Smooth muscle cell (in vitro differentiated cells): Measurements from ENCODE around the gene CHD6. TPM values are rescaled to one million over a fixed set of nuclear protein-coding genes. Genes with fewer than 3 reads are reported as not detected.

Source experiments
- DNase-seq: peaks from one replicate; lab custom pipeline; 2025; ENCODE audit not compliant: unreplicated experiment; lab: John Stamatoyannopoulos, UW
- H2AFZ ChIP-seq: fragments of 200-600 bp; sonication (generic); 2 replicates; pipeline ENCODE4 v1.6.0; 2016; ENCODE audit warnings: antibody characterized with exemption, low read depth, mild to moderate bottlenecking
- H3F3A ChIP-seq: fragments of 200-600 bp; sonication (generic); 2 replicates; pipeline ENCODE4 v1.6.0; 2017; ENCODE audit warnings: antibody characterized with exemption, low read depth
- H3K27ac ChIP-seq: fragments of 200-600 bp; sonication (generic); 2 replicates; pipeline ENCODE4 v1.5.1; 2016; ENCODE audit warnings: low read depth, mild to moderate bottlenecking
- H3K27me3 ChIP-seq: fragments of 200-600 bp; sonication (generic); 2 replicates; pipeline ENCODE4 v1.6.1; 2016; ENCODE audit warnings: low read depth, mild to moderate bottlenecking
- H3K36me3 ChIP-seq: fragments of 200-600 bp; sonication (generic); 2 replicates; pipeline ENCODE4 v1.5.1; 2016; ENCODE audit warnings: low read depth
- H3K4me1 ChIP-seq: fragments of 200-600 bp; sonication (generic); 2 replicates; pipeline ENCODE4 v1.5.1; 2016; ENCODE audit warnings: low read depth
- H3K4me2 ChIP-seq: fragments of 200-600 bp; sonication (generic); 2 replicates; pipeline ENCODE4 v1.6.0; 2016; ENCODE audit warnings: mild to moderate bottlenecking
- H3K4me3 ChIP-seq: fragments of 200-600 bp; sonication (generic); 2 replicates; pipeline ENCODE4 v1.5.1; 2016; ENCODE audit warnings: mild to moderate bottlenecking
- H3K79me2 ChIP-seq: fragments of 200-600 bp; sonication (generic); 2 replicates; pipeline ENCODE4 v1.6.0; 2016; ENCODE audit warnings: low read depth, mild to moderate bottlenecking
- H3K9ac ChIP-seq: fragments of 200-600 bp; sonication (generic); 2 replicates; pipeline ENCODE4 v1.6.0; 2016; ENCODE audit warnings: low read depth
- H3K9me3 ChIP-seq: fragments of 200-600 bp; sonication (generic); replicated peaks from 2 replicates; pipeline ENCODE4 v1.5.1; 2016; ENCODE audit warnings: low read depth
- H4K20me1 ChIP-seq: fragments of 200-600 bp; sonication (generic); 2 replicates; pipeline ENCODE4 v1.6.0; 2016; ENCODE audit warnings: low read depth
- WGBS: methylation state at CpG from one replicate; pipeline ENCODE4 v1.1.7; 2016; ENCODE audit warnings: low lambda C conversion rate; 5-methylcytosine and 5-hydroxymethylcytosine counted together
- polyA plus RNA-seq: library from polyadenylated mRNA; unstranded; fragments of >200 nt; fragmentation: Nextera tagmentation; extraction: Ambion mirVana; gene quantifications from 2 replicates; pipeline ENCODE4 v1.2.1, GENCODE V29; 2016
- total RNA-seq: library from RNA; depleted of rRNA; stranded (reverse); fragments of >200 nt; gene quantifications from 2 replicates; pipeline ENCODE4 v1.2.3, GENCODE V29; 2014
- TF ChIP-seq, protein P1 (sequence below): fragments of 200-600 bp; sonication (generic); IDR thresholded peaks from 2 replicates; pipeline ENCODE4 v1.5.1; 2017; ENCODE audit warnings: borderline replicate concordance, mild to moderate bottlenecking, antibody characterized with exemption; ENCODE audit not compliant: insufficient read depth, poor library complexity, severe bottlenecking

Gene CHD6
- total and polyA plus RNA-seq, 2 experiments from 2014 or later: 41.7 to 47.8 TPM

DNA sequence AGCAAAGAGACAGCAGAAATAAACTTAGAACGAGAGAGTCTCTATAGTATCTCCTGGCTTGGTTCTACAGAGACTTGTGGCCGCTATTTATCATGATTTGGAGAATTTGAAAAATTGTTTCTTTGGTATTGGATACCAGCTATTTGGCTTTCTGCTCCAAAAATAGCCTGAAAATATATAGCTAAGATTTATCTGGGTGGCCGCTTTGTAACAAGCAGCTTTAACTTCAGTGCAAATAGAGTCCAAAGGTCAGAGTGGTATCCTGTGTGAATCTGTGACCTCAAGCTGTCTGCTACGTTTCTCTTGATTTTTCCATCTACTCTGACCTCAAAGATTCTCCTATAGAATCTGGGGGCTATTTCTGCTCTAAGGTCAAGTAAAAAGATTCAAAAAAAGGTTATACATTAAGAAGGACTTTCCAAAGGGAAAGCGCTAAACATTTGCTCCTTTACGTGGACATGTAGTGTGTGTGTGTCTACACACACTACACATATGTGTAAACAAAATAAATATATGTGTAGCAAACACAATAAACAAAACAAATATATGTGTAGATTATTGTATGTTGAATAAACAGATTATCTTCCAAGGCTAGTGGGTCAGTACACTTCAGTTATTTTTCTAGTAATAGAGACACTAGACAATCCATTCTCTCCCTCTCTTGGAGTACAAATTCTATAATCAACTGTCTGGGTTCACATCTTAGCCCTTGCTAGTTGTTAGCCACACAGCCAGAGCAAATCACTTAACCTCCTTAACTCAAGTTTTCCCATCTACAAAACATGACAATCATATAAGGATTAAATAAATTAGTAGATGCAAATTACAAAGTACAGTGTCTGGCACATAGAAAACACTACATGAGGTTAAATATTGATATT lies 40.8 kb downstream of the CHD6 start:
- TF ChIP-seq, protein P1, sequence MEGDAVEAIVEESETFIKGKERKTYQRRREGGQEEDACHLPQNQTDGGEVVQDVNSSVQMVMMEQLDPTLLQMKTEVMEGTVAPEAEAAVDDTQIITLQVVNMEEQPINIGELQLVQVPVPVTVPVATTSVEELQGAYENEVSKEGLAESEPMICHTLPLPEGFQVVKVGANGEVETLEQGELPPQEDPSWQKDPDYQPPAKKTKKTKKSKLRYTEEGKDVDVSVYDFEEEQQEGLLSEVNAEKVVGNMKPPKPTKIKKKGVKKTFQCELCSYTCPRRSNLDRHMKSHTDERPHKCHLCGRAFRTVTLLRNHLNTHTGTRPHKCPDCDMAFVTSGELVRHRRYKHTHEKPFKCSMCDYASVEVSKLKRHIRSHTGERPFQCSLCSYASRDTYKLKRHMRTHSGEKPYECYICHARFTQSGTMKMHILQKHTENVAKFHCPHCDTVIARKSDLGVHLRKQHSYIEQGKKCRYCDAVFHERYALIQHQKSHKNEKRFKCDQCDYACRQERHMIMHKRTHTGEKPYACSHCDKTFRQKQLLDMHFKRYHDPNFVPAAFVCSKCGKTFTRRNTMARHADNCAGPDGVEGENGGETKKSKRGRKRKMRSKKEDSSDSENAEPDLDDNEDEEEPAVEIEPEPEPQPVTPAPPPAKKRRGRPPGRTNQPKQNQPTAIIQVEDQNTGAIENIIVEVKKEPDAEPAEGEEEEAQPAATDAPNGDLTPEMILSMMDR: no peak
- Histone ChIP-seq H3K4me2 (no peak overlapping the region), H3F3A (no peaks in the 10 kb centered on the region), H3K9me3 (no peaks in the 10 kb centered on the region), H3K27ac (no peak overlapping the region), H4K20me1 (peaks cover 100% of the 10 kb centered on the region), H3K27me3 (no peaks in the 10 kb centered on the region), H2AFZ (no peak overlapping the region), H3K79me2 (peaks cover 100% of the 10 kb centered on the region), H3K36me3 (no peaks in the 10 kb centered on the region), H3K4me3 (no peak overlapping the region), H3K4me1 (no peaks in the 10 kb centered on the region), H3K9ac (no peak overlapping the region)
- no peak for DNase-seq
- WGBS: 86% methylated on average over 6 of the region's 6 CpGs

DNA sequence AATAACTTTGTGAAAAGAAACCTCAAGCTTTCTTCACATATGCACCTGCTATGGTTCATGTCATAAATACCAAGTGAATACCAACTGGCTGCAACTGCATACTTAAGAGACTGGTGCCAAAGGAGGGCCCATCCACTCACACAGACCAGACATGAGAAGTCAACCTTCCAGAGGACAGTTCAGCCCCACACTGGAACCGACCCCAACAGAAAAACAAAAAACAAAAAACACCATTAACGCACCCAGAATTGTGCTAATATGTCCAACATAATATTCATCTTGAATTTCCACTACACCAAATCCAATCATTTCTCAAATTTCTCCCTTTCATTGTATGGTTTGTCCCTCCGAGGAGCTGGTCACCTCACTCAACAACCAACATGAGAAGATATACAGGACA lies 42.8 kb downstream of the CHD6 start:
- no peak overlapping the region for H3K27ac ChIP-seq
- H3K9me3 ChIP-seq: no peaks in the 10 kb centered on the region
- H3K79me2 ChIP-seq: peaks cover 91% of the 10 kb centered on the region
- no peaks in the 10 kb centered on the region for H3K4me1 ChIP-seq
- no peaks in the 10 kb centered on the region for H3K27me3 ChIP-seq
- 97% methylated on average over 3 of the region's 3 CpGs for WGBS
- no peak overlapping the region for H3K9ac ChIP-seq
- no peak overlapping the region for H3K4me2 ChIP-seq
- TF ChIP-seq, protein P1: no peak
- no peak overlapping the region for H2AFZ ChIP-seq
- H3K4me3 ChIP-seq: no peak overlapping the region
- H3K36me3 ChIP-seq: no peaks in the 10 kb centered on the region
- H4K20me1 ChIP-seq: peaks cover 100% of the 10 kb centered on the region
- DNase-seq: no peak
- peaks cover under 1% of the 10 kb centered on the region for H3F3A ChIP-seq

DNA sequence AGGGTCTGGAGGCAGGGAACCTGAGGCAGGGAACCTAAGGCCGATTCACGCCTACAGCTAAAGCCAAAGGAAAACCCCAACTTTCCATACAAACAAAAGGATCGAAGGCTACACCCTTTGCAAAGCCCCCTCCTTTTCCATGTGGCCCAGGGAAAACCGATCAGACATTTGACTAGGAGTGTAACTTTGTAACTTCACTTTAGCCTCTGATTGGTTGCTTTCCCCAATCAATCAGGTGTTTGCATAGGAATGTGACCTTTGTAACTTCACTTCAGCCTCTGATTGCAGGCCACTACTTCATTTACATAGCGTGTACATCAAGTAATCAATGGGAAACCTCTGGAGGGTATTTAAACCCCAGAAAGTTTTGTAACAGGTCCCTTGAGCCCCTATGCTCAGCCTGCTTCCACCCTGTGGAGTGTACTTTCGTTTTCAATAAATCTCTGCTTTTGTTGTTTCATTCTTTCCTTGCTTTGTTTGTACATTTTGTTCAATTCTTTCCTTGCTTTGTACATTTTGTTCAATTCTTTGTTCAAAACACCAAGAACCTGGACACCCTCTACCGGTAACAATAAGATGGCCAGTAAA lies 43.3 kb downstream of the CHD6 start:
- Histone ChIP-seq H3K27me3 (no peaks in the 10 kb centered on the region), H3K9ac (no peak overlapping the region), H2AFZ (no peak overlapping the region), H3K4me3 (no peak overlapping the region), H3K4me2 (no peak overlapping the region), H3K9me3 (no peaks in the 10 kb centered on the region), H3K36me3 (no peaks in the 10 kb centered on the region), H4K20me1 (peaks cover 100% of the 10 kb centered on the region), H3K79me2 (peaks cover 91% of the 10 kb centered on the region), H3K4me1 (no peaks in the 10 kb centered on the region), H3F3A (peaks cover 3% of the 10 kb centered on the region), H3K27ac (no peak overlapping the region)
- no peak for DNase-seq
- WGBS: 95% methylated on average over 7 of the region's 7 CpGs
- TF ChIP-seq, protein P1: no peak
